Measurements from ENCODE around the gene KRTAP10-6.

The KRTAP10-6 gene

DNA sequence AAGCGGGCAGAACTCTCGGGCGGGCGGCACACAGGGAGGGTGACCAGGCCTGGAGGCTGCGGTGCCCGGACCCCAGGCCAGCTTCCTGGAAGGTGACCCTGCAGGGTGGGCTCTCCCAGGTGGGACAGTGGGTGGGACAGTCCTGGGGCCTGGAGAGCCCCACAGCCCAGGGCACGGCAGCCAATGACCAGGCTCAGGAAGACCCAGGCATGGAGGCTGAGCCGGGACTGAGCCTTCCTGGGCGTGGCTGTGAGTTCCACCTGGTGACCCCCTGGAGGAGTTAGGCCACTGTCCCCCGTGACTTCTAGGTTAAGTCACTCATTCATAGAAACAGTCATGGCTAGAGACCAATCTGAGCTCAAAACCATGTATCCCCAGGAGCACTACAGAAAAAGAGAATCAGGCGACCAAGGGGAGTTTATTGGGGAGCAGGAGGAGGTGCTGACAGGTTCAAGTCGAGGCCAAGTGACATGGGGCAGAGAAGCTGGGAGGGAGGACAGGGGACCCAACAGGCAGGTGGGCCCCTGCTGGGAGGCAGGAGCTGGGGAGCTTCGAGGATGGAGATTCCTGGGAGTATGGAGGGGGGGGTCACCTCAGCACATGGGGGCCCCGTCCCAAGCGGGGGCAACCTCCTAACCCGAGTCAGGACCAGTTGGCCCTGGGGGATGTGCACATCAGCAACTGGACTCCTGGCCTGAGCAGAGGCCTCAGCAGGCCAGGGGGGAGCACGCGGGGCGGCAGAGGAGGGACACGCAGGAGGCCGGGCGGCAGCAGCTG, 13.1 kb downstream of the KRTAP10-6 start:
- Histone ChIP-seq H3K9me3 (ENCODE audit: control insufficient read depth, low read length) (no peaks in the 10 kb centered on the region), H3K27ac (no peak overlapping the region), H3K79me2 (no peaks in the 10 kb centered on the region), H3K4me3 (ENCODE audit: low read depth, low read length) (no peak overlapping the region), H3K27me3 (ENCODE audit: control insufficient read depth, insufficient read depth, low read length) (no peaks in the 10 kb centered on the region), H3K36me3 (ENCODE audit: control insufficient read depth, insufficient read depth, low read length) (no peaks in the 10 kb centered on the region), H3K4me2 (ENCODE audit: low read length) (no peak overlapping the region), H3K9ac (no peak overlapping the region), H3K4me1 (no peaks in the 10 kb centered on the region), H2AFZ (no peak overlapping the region)
- TF ChIP-seq, protein P1, sequence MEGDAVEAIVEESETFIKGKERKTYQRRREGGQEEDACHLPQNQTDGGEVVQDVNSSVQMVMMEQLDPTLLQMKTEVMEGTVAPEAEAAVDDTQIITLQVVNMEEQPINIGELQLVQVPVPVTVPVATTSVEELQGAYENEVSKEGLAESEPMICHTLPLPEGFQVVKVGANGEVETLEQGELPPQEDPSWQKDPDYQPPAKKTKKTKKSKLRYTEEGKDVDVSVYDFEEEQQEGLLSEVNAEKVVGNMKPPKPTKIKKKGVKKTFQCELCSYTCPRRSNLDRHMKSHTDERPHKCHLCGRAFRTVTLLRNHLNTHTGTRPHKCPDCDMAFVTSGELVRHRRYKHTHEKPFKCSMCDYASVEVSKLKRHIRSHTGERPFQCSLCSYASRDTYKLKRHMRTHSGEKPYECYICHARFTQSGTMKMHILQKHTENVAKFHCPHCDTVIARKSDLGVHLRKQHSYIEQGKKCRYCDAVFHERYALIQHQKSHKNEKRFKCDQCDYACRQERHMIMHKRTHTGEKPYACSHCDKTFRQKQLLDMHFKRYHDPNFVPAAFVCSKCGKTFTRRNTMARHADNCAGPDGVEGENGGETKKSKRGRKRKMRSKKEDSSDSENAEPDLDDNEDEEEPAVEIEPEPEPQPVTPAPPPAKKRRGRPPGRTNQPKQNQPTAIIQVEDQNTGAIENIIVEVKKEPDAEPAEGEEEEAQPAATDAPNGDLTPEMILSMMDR (IDR thresholded peaks at IDR 0.05) = no peak

DNA sequence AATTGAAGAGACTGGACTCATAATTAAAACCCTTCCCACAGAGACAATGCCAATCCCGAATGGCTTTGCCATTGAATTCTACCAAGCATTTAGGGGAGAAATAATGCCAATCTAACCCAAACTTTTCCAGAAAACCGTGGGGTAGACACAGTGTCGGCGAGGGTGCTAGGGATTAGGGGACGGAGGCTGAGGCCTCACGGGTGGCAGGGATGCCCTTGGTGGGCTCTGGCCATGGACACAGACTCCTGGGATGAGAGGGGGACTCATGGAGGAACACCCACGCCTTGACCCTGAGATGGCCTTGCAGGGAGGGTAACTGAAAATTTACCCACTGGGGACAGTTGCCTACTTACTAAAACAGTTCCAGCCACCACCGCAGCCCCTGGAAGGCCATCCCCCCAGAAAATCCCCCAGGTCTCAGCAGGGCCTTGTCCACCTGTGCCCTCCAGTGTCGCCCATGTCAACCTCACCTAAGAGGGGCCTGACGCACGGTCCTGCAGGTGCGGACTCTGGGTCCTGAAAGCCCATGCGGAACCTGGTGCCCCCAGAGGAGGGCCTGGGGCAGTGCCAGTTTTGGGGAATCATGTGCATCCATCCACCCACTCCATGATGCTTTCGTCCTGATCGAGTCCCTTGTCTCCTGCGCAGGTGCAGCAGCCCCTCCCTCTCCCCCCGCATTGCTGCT, 13.8 kb downstream of the KRTAP10-6 start:
- Histone ChIP-seq H3K9ac (no peak overlapping the region), H3K9me3 (ENCODE audit: control insufficient read depth, low read length) (no peaks in the 10 kb centered on the region), H3K27me3 (ENCODE audit: control insufficient read depth, insufficient read depth, low read length) (no peaks in the 10 kb centered on the region), H2AFZ (no peak overlapping the region), H3K4me1 (no peaks in the 10 kb centered on the region), H3K4me3 (ENCODE audit: low read depth, low read length) (no peak overlapping the region), H3K4me2 (ENCODE audit: low read length) (no peak overlapping the region), H3K79me2 (no peaks in the 10 kb centered on the region), H3K36me3 (ENCODE audit: control insufficient read depth, insufficient read depth, low read length) (no peaks in the 10 kb centered on the region), H3K27ac (no peak overlapping the region)
- TF ChIP-seq, protein P1 (IDR thresholded peaks at IDR 0.05) = no peak

DNA sequence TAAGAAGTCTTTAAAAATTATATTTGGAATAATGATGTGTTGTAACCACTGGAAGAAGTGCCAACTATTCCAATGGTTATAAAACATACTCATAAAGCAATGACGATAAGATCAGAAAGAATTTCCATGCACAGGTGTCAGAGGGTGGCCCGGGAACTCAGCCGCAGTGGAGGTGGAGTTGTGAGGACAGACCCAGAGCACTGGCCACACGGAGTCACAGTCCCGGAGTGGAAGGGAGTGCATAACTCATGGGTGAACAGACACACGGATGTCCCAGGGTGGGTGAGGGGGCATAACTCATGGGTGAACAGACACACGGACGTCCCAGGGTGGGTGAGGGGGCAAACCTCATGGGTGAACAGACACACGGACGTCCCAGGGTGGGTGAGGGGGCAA, 16.3 kb downstream of the KRTAP10-6 start:
- H3K9me3 ChIP-seq (ENCODE audit: control insufficient read depth, low read length) = no peaks in the 10 kb centered on the region
- H3K27ac ChIP-seq = no peak overlapping the region
- no peaks in the 10 kb centered on the region for H3K36me3 ChIP-seq (ENCODE audit: control insufficient read depth, insufficient read depth, low read length)
- TF ChIP-seq, protein P1 (IDR thresholded peaks at IDR 0.05) = no peak
- H3K4me2 ChIP-seq (ENCODE audit: low read length) = no peak overlapping the region
- H2AFZ ChIP-seq = no peak overlapping the region
- H3K9ac ChIP-seq = no peak overlapping the region
- no peak overlapping the region for H3K4me3 ChIP-seq (ENCODE audit: low read depth, low read length)
- H3K79me2 ChIP-seq = no peaks in the 10 kb centered on the region
- H3K4me1 ChIP-seq = no peaks in the 10 kb centered on the region
- no peaks in the 10 kb centered on the region for H3K27me3 ChIP-seq (ENCODE audit: control insufficient read depth, insufficient read depth, low read length)

DNA sequence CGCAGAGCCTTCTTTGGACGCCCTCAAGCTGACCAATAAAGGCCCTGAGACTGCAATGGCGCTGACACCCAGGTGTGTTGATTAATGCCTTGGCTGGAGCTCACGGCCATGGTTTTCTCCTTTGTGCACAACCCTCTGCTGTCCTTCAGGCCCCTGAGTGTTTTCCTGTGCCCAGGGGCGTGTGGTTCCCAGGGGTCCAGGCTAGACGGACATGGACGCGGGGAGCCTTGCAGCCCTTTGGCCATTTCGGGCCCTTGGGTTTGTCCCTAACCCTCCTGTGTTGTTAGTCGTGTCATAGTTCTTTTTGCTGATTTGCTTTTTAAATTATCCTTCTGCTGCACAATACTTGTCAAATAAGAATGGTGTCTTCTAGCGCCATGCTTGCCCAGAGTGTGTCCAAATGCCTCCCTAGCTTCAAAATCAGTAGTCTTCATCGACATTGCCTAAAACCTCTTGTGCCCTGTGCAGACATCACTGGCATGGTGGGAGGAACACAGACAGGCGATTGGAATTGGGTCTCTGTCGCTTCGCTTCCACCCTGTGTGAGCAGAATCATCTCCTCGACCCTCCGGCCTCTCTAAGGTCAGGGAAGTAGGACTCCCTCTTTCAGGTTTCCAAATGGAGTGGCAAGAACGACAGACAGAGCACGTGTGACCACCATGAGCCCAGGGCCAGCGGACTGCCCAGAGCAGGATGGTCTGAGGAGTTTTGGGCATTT, 16.8 kb downstream of the KRTAP10-6 start:
- Histone ChIP-seq H2AFZ (no peak overlapping the region), H3K9me3 (ENCODE audit: control insufficient read depth, low read length) (no peaks in the 10 kb centered on the region), H3K36me3 (ENCODE audit: control insufficient read depth, insufficient read depth, low read length) (no peaks in the 10 kb centered on the region), H3K9ac (no peak overlapping the region), H3K79me2 (no peaks in the 10 kb centered on the region), H3K27me3 (ENCODE audit: control insufficient read depth, insufficient read depth, low read length) (no peaks in the 10 kb centered on the region), H3K4me3 (ENCODE audit: low read depth, low read length) (no peak overlapping the region), H3K4me2 (ENCODE audit: low read length) (no peak overlapping the region), H3K27ac (no peak overlapping the region), H3K4me1 (no peaks in the 10 kb centered on the region)
- TF ChIP-seq, protein P1 (IDR thresholded peaks at IDR 0.05) = no peak

Data from parathyroid adenoma (tissue), 2 donors.